ENCODE measurements around the gene MYLK4. TPM values are rescaled to one million over a fixed set of nuclear protein-coding genes. Genes with fewer than 3 reads are reported as not detected.

Gene MYLK4
- total and polyA plus RNA-seq, 2 of the 13 experiments (the other 11 are each of a cell fraction or from before 2014, with no cell fraction given) = 0.26 to 0.29 TPM

GRCh38 chr6:2794171-2794730, 43.5 kb upstream of the MYLK4 start:
- FAIRE-seq (no peak), ATAC-seq (no peak), DNase-seq (ENCODE audit: low spot score) (no peak)
- no peak for TF ChIP-seq ELF1 (CRISPR knock-in tag; IDR thresholded peaks at IDR 0.05)
- TF ChIP-seq NKX3-1 (CRISPR knock-in tag; IDR thresholded peaks at IDR 0.05) = no peak
- no peak for TF ChIP-seq ZBTB10 (CRISPR knock-in tag; IDR thresholded peaks at IDR 0.05; ENCODE audit: borderline replicate concordance)
- no peak for TF ChIP-seq ZKSCAN5 (CRISPR knock-in tag; IDR thresholded peaks at IDR 0.05)
- TF ChIP-seq NPAS2 (CRISPR knock-in tag; IDR thresholded peaks at IDR 0.05; ENCODE audit: borderline replicate concordance) = no peak
- TF ChIP-seq REL (CRISPR knock-in tag; conservative IDR thresholded peaks at IDR 0.05) = no peak
- TF ChIP-seq DNMT3B (CRISPR knock-in tag; conservative IDR thresholded peaks at IDR 0.05) = no peak
- no peak for TF ChIP-seq ZNF552 (CRISPR knock-in tag; IDR thresholded peaks at IDR 0.05; ENCODE audit: borderline replicate concordance)
- TF ChIP-seq PTBP1 (IDR thresholded peaks at IDR 0.05; ENCODE audit: low read depth, low read length, poor library complexity, severe bottlenecking) = no peak
- H3K4me2 ChIP-seq (ENCODE audit: low read depth, low read length) = no peak overlapping the region
- H3K79me2 ChIP-seq (ENCODE audit: insufficient read depth, low read length) = no peaks in the 10 kb centered on the region
- no peak overlapping the region for H3K4me3 ChIP-seq (replicated peaks in 1 of 3; ENCODE audit: insufficient read depth in 1 of 3, low read depth in 2 of 3, low read length in 3 of 3)
- CTCF ChIA-PET (ENCODE audit: low intra/inter-chr PET ratio, low total read pairs) = no interaction called here
- no peak overlapping the region for H3K9ac ChIP-seq (ENCODE audit: insufficient read depth, low read depth, low read length)
- H3K27me3 ChIP-seq (ENCODE audit: control insufficient read depth in 1 of 2, insufficient read depth in 2 of 2, low read length in 2 of 2) = no peaks in the 10 kb centered on the region
- no peak overlapping the region for H3K27ac ChIP-seq (ENCODE audit: extremely low read length, insufficient read depth, low read length)
- WGBS (ENCODE audit: low lambda C conversion rate) = 90% methylated on average over 5 of the region's 5 CpGs
- H3K36me3 ChIP-seq (replicated peaks in 1 of 2; ENCODE audit: control insufficient read depth in 1 of 2, insufficient read depth in 2 of 2, low read length in 2 of 2) = no peaks in the 10 kb centered on the region
- in situ Hi-C loops (cut with HindIII; ENCODE audit: extremely low pct_ligation_motif_present, low pct_unique_long_range_greater_than_20kb) = loop anchor here (5.0 kb wide), 1 partner anchor 118 kb away; no protein-coding TSS in a partner anchor
- no peaks in the 10 kb centered on the region for H3K9me3 ChIP-seq (ENCODE audit: low read length)
- H2AFZ ChIP-seq (ENCODE audit: low read length) = no peak overlapping the region
- intact Hi-C loops (cut with micrococcal nuclease; ENCODE audit: unreplicated experiment) = no loop called here
- no peaks in the 10 kb centered on the region for H4K20me1 ChIP-seq (ENCODE audit: insufficient read depth, low read length)
- POLR2A ChIA-PET = interaction anchor here (1.5 kb wide), 2 partner anchors 45 to 47 kb away, joined by 5 to 7 read pairs; partner anchors contain the start of gene SERPINB1
- H3K4me1 ChIP-seq (ENCODE audit: insufficient read depth, low read length) = peaks cover 15% of the 10 kb centered on the region; the same call in 1 of the 2 replicates
- no TSS peak for BruUV-seq (replicated peaks)

Data from HepG2 (cell line).